PC-9 (cell line): ENCODE data around the gene TMTC3.

Experiments
- CTCF ChIP-seq: fragments of 200-600 bp; sonication (generic); conservative IDR thresholded peaks from 2 replicates; pipeline ENCODE4 v1.6.1; 2017; ENCODE audit warnings: mixed run types, antibody characterized with exemption, mild to moderate bottlenecking, moderate library complexity
- EZH2 ChIP-seq: fragments of 200-600 bp; sonication (generic); IDR thresholded peaks from 2 replicates; pipeline ENCODE4 v1.8.0; 2017; ENCODE audit warnings: antibody characterized with exemption, low read depth

- no peak for TF ChIP-seq CTCF
- TF ChIP-seq EZH2, result no peak
Measured at GRCh38 chr12:88142610-88142991, 494 bp downstream of the TMTC3 start.
